GM12878 (cell line): ENCODE data around the gene NRSN2. TPM values are rescaled to one million over a fixed set of nuclear protein-coding genes. Genes with fewer than 3 reads are reported as not detected.

ENCODE experiments used
- ATAC-seq: fragments of 200-7000 bp; cut with Tn5 transposase; 3 replicates; pipeline ENCODE4 v1.9.1; 2020; ENCODE audit warnings: mild to moderate bottlenecking, moderate library complexity
- BruUV-seq: library from RNA; stranded (reverse); fragments of 400-500 nt; replicated peaks from 2 replicates; lab custom pipeline; 2021; lab: Mats Ljungman, UMichigan
- CTCF ChIA-PET: fragments of 300-600 bp; sonication (Branson Sonifier 250); formaldehyde crosslinking; extraction: SDS; loops from one replicate; lab custom pipeline; 2021; ENCODE audit warnings: inconsistent platforms; lab: Yijun Ruan, JAX
- POLR2A ChIA-PET: fragments of 350-600 bp; formaldehyde crosslinking; extraction: SDS; loops from one replicate; lab custom pipeline; 2021; ENCODE audit warnings: inconsistent platforms; lab: Charles Lee
- RAD21 ChIA-PET: fragments of 300-600 bp; sonication (Branson Sonifier 250); formaldehyde crosslinking; loops from one replicate; lab custom pipeline; 2023; ENCODE audit warnings: antibody characterized with exemption; ENCODE audit not compliant: unreplicated experiment; lab: Charles Lee
- SMC1A ChIA-PET: fragments of 300-600 bp; sonication (Branson Sonifier 250); formaldehyde crosslinking; loops from one replicate; lab custom pipeline; 2023; ENCODE audit not compliant: unreplicated experiment, uncharacterized antibody; lab: Charles Lee
- DNase-seq: peaks from one replicate; pipeline ENCODE4 v3.0.0-alpha.2; 2011; ENCODE audit warnings: low read depth, low spot score
- FAIRE-seq: peaks from 3 replicates; lab custom pipeline; 2011; peaks lifted over from hg19 to GRCh38; lab: Jason Lieb, UNC
- H2AFZ ChIP-seq: 2 replicates; pipeline ENCODE4 v1.6.0; 2011; ENCODE audit warnings: low read depth, low read length, control low read depth; ENCODE audit not compliant: control insufficient read depth
- H3K27ac ChIP-seq: 2 replicates; pipeline ENCODE4 v1.5.1; 2011; ENCODE audit warnings: control low read depth; ENCODE audit not compliant: control insufficient read depth, insufficient read depth
- H3K27me3 ChIP-seq, 2 experiments: replicated peaks in 1 of 2; 2 replicates each; pipeline versions ENCODE4 v1.6.0 to v1.6.1; 2011; ENCODE audit warnings: low read length in 1 of 2; ENCODE audit not compliant: control insufficient read depth in 2 of 2, insufficient read depth in 2 of 2
- H3K36me3 ChIP-seq, 2 experiments: 2 replicates each; pipeline ENCODE4 v1.5.1; 2011; ENCODE audit warnings: low read length in 1 of 2; ENCODE audit not compliant: control insufficient read depth in 2 of 2, insufficient read depth in 2 of 2
- H3K4me1 ChIP-seq: 2 replicates; pipeline ENCODE4 v1.6.1; 2011; ENCODE audit warnings: mild to moderate bottlenecking, low read length, moderate library complexity, mixed read lengths; ENCODE audit not compliant: control insufficient read depth, insufficient read depth
- H3K4me2 ChIP-seq: 2 replicates; pipeline ENCODE4 v1.6.0; 2011; ENCODE audit warnings: control low read depth; ENCODE audit not compliant: control insufficient read depth, insufficient read depth
- H3K4me3 ChIP-seq: fragments of 200-600 bp; sonication (generic); 2 replicates; pipeline ENCODE4 v1.5.1; 2016
- H3K79me2 ChIP-seq: 2 replicates; pipeline ENCODE4 v1.6.0; 2011; ENCODE audit warnings: low read length; ENCODE audit not compliant: control insufficient read depth, insufficient read depth
- H3K9ac ChIP-seq: 2 replicates; pipeline ENCODE4 v1.8.0; 2011; ENCODE audit warnings: low read length, control low read depth, mixed read lengths; ENCODE audit not compliant: control insufficient read depth, insufficient read depth
- H3K9me3 ChIP-seq: replicated peaks from 3 replicates; pipeline ENCODE4 v1.5.1; 2011; ENCODE audit warnings: mild to moderate bottlenecking, low read length; ENCODE audit not compliant: control insufficient read depth, insufficient read depth
- H4K20me1 ChIP-seq: 2 replicates; pipeline ENCODE4 v1.6.0; 2011; ENCODE audit not compliant: control insufficient read depth, insufficient read depth
- BRCA1 ChIP-seq: IDR thresholded peaks from 2 replicates; pipeline ENCODE4 v1.6.1; 2011; ENCODE audit warnings: low read depth, low read length, improper control_type of control experiment
- CHD4 ChIP-seq: fragments of 200-600 bp; sonication (generic); IDR thresholded peaks from 2 replicates; pipeline ENCODE4 v1.6.1; 2016; ENCODE audit warnings: mild to moderate bottlenecking
- EGR1 ChIP-seq, 2 experiments: IDR thresholded peaks; 1 replicate in 1 of 2; 2 replicates in 1 of 2; pipeline ENCODE4 v1.6.1; 2011 to 2012; ENCODE audit warnings: low read depth in 2 of 2, low read length in 2 of 2, borderline replicate concordance in 1 of 2, mild to moderate bottlenecking in 1 of 2, moderate library complexity in 1 of 2
- ESRRA ChIP-seq: IDR thresholded peaks from 2 replicates; pipeline ENCODE4 v1.6.1; 2012; ENCODE audit warnings: mild to moderate bottlenecking, low read length, improper control_type of control experiment
- ETV6 ChIP-seq, 2 experiments: fragments of 450-650 bp in 1 of 2; IDR thresholded peaks in 1 of 2; conservative IDR thresholded peaks in 1 of 2; 2 replicates each; pipeline ENCODE4 v1.6.1; 2014; ENCODE audit warnings: antibody characterized with exemption in 1 of 2, borderline replicate concordance in 1 of 2, low read depth in 1 of 2, mild to moderate bottlenecking in 1 of 2, moderate library complexity in 1 of 2
- FOS ChIP-seq: IDR thresholded peaks from 3 replicates; pipeline ENCODE4 v1.6.1; 2011; ENCODE audit warnings: borderline replicate concordance; ENCODE audit not compliant: insufficient read length; ENCODE audit errors: extremely low read depth
- FOXM1 ChIP-seq: IDR thresholded peaks from 2 replicates; pipeline ENCODE4 v1.6.1; 2012; ENCODE audit warnings: low read depth, mild to moderate bottlenecking, inconsistent platforms, low read length, moderate library complexity
- IKZF2 ChIP-seq, 2 experiments: fragments of 450-650 bp; IDR thresholded peaks; 2 replicates each; pipeline ENCODE4 v1.6.1; 2017; ENCODE audit warnings: mild to moderate bottlenecking in 2 of 2, moderate library complexity in 2 of 2
- KAT2A ChIP-seq: conservative IDR thresholded peaks from 2 replicates; pipeline ENCODE4 v1.6.1; 2011; ENCODE audit warnings: low read depth, low read length; ENCODE audit not compliant: control insufficient read depth
- KDM1A ChIP-seq: fragments of 200-600 bp; sonication (generic); IDR thresholded peaks from 2 replicates; pipeline ENCODE4 v1.6.1; 2016; ENCODE audit warnings: borderline replicate concordance
- KLF5 ChIP-seq: fragments of 450-650 bp; IDR thresholded peaks from 2 replicates; pipeline ENCODE4 v1.6.1; 2014; ENCODE audit warnings: mild to moderate bottlenecking; ENCODE audit not compliant: partially characterized antibody
- RBBP5 ChIP-seq: fragments of 200-600 bp; sonication (generic); conservative IDR thresholded peaks from 2 replicates; pipeline ENCODE4 v1.6.1; 2016
- RCOR1 ChIP-seq: conservative IDR thresholded peaks from 2 replicates; pipeline ENCODE4 v1.6.1; 2012; ENCODE audit warnings: low read depth, low read length, improper control_type of control experiment
- SMARCA5 ChIP-seq: fragments of 450-650 bp; IDR thresholded peaks from 2 replicates; pipeline ENCODE4 v1.6.1; 2017; ENCODE audit warnings: mild to moderate bottlenecking
- STAT3 ChIP-seq: IDR thresholded peaks from 2 replicates; pipeline ENCODE4 v1.6.1; 2011; ENCODE audit warnings: low read depth, low read length, improper control_type of control experiment
- TBL1XR1 ChIP-seq: IDR thresholded peaks from 2 replicates; pipeline ENCODE4 v1.6.1; 2012; ENCODE audit warnings: low read depth, low read length, improper control_type of control experiment
- YBX1 ChIP-seq: fragments of 450-650 bp; IDR thresholded peaks from 2 replicates; pipeline ENCODE4 v1.6.1; 2016; ENCODE audit warnings: antibody characterized with exemption
- ZNF217 ChIP-seq: fragments of 450-650 bp; IDR thresholded peaks from 2 replicates; pipeline ENCODE4 v1.6.1; 2017; ENCODE audit warnings: antibody characterized with exemption, mild to moderate bottlenecking
- ZNF24 ChIP-seq: fragments of 450-650 bp; IDR thresholded peaks from 2 replicates; pipeline ENCODE4 v1.6.1; 2017; ENCODE audit warnings: antibody characterized with exemption, mild to moderate bottlenecking
- WGBS: methylation state at CpG from one replicate; pipeline ENCODE4 v1.1.6; 2016; ENCODE audit warnings: low lambda C conversion rate; ENCODE audit not compliant: insufficient replicate concordance, insufficient coverage; ENCODE audit errors: missing lambda C conversion rate; 5-methylcytosine and 5-hydroxymethylcytosine counted together
- in situ Hi-C: fragments of 300-500 bp; cut with MboI; formaldehyde crosslinking; loops from 9 replicates; pipeline ENCODE4 v1.14.3; 2018; ENCODE audit warnings: mixed read lengths
- intact Hi-C: fragments of 100-400 bp; cut with micrococcal nuclease; formaldehyde crosslinking; loops from one replicate; pipeline ENCODE4 v1.14.2; 2022; ENCODE audit not compliant: unreplicated experiment
- polyA plus RNA-seq, 11 experiments: library from polyadenylated mRNA; depleted of rRNA in 4 of 11; unstranded in 6 of 11; stranded (reverse) in 5 of 11; fragments of >200 nt; fragmentation: Nextera tagmentation in 4 of 11; fragmentation: Illumina TruSeq in 1 of 11; extraction: Ambion mirVana in 4 of 11; extraction: Trizol in 1 of 11; gene quantifications; 1 replicate in 1 of 11; 2 replicates in 10 of 11; pipeline versions ENCODE4 v1.2.1 to v1.2.3, GENCODE V29; 2011 to 2016; ENCODE audit warnings: inconsistent platforms in 2 of 11, missing spikeins in 2 of 11, low read depth in 1 of 11
- total RNA-seq, 4 experiments: library from RNA; depleted of rRNA in 3 of 4; stranded (reverse); fragments of >200 nt in 3 of 4; fragmentation: Illumina TruSeq in 1 of 4; extraction: Trizol in 1 of 4; gene quantifications; 2 replicates each; pipeline versions ENCODE4 v1.2.1 to v1.2.3, GENCODE V29; 2013 to 2021
- TF ChIP-seq, protein P1 (sequence below): fragments of 150-350 bp; IDR thresholded peaks from 2 replicates; pipeline ENCODE4 v1.6.1; 2014; ENCODE audit warnings: mild to moderate bottlenecking, low read depth, low read length
- TF ChIP-seq, protein P2 (sequence below): fragments of 450-650 bp; IDR thresholded peaks from 2 replicates; pipeline ENCODE4 v1.6.1; 2016; ENCODE audit warnings: mild to moderate bottlenecking
- TF ChIP-seq, protein P3 (sequence below): IDR thresholded peaks from 2 replicates; pipeline ENCODE4 v1.6.1; 2012; ENCODE audit warnings: low read length, inconsistent platforms

NRSN2 gene
- total and polyA plus RNA-seq, 10 of the 15 experiments (the other 5 are each of a cell fraction or from before 2014, with no cell fraction given) = 6.2 to 32.4 (median 13.0) TPM

- RAD21 ChIA-PET = no interaction called here
- Histone ChIP-seq H3K9ac (no peak overlapping the region), H3K27me3 (no peaks in the 10 kb centered on the region), H3K4me3 (peak overlapping the region; percentile 94), H2AFZ (no peak overlapping the region), H4K20me1 (peaks cover 4% of the 10 kb centered on the region), H3K79me2 (peaks cover 45% of the 10 kb centered on the region), H3K9me3 (no peaks in the 10 kb centered on the region; the same call in 2 of the 3 replicates), H3K4me1 (peaks cover 27% of the 10 kb centered on the region), H3K36me3 (no peaks in the 10 kb centered on the region; a peak in 2 of 4 replicates), H3K4me2 (peak overlapping the region; percentile 92), H3K27ac (no peak overlapping the region)
- intact Hi-C loops (no loop called here), in situ Hi-C loops (no loop called here)
- peak; percentile 10; the same call in 1 of the 3 replicates for ATAC-seq
- 60% methylated on average over 10 of the region's 10 CpGs for WGBS
- FAIRE-seq = no peak
- CTCF ChIA-PET = interaction anchor here (2.1 to 3.2 kb wide), 5 partner anchors 8 to 30 kb away, joined by 7 to 15 read pairs (median 12); partner anchors contain the start of gene SOX12
- POLR2A ChIA-PET = interaction anchor here (0.6 to 3.4 kb wide), 3 partner anchors 11 to 39 kb away, joined by 3 to 30 read pairs (median 3); partner anchors contain the start of gene SOX12
- SMC1A ChIA-PET = interaction anchor here (0.6 to 1.9 kb wide), 3 partner anchors 10 to 103 kb away, joined by 3 to 6 read pairs (median 6); partner anchors contain the start of gene SOX12
- DNase-seq = no peak
- BruUV-seq = no TSS peak
- TF ChIP-seq FOS (no peak), IKZF2 (IDR thresholded peaks at IDR 0.05) (peak; percentile 13 to 30; a peak in 1 of 4 replicates), KLF5 (no peak), KDM1A (no peak), CHD4 (no peak), STAT3 (no peak), SMARCA5 (no peak), ETV6 (conservative IDR thresholded peaks at IDR 0.05 in 1 of 2, IDR thresholded peaks at IDR 0.05 in 1 of 2; ENCODE audit: borderline replicate concordance in 1 of 2, low read depth in 1 of 2) (no peak), RBBP5 (no peak), YBX1 (no peak), ZNF24 (no peak), BRCA1 (no peak), ESRRA (no peak), EGR1 (IDR thresholded peaks at IDR 0.05; ENCODE audit: borderline replicate concordance in 1 of 2, low read depth in 2 of 2, low read length in 2 of 2) (no peak), TBL1XR1 (no peak), ZNF217 (no peak), FOXM1 (no peak), RCOR1 (0 out of 2 replicates have a peak, but pooled peaks have one; percentile 35), KAT2A (no peak)
- TF ChIP-seq, protein P1, sequence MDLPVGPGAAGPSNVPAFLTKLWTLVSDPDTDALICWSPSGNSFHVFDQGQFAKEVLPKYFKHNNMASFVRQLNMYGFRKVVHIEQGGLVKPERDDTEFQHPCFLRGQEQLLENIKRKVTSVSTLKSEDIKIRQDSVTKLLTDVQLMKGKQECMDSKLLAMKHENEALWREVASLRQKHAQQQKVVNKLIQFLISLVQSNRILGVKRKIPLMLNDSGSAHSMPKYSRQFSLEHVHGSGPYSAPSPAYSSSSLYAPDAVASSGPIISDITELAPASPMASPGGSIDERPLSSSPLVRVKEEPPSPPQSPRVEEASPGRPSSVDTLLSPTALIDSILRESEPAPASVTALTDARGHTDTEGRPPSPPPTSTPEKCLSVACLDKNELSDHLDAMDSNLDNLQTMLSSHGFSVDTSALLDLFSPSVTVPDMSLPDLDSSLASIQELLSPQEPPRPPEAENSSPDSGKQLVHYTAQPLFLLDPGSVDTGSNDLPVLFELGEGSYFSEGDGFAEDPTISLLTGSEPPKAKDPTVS = no peak
- TF ChIP-seq, protein P2, sequence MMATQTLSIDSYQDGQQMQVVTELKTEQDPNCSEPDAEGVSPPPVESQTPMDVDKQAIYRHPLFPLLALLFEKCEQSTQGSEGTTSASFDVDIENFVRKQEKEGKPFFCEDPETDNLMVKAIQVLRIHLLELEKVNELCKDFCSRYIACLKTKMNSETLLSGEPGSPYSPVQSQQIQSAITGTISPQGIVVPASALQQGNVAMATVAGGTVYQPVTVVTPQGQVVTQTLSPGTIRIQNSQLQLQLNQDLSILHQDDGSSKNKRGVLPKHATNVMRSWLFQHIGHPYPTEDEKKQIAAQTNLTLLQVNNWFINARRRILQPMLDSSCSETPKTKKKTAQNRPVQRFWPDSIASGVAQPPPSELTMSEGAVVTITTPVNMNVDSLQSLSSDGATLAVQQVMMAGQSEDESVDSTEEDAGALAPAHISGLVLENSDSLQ = peak; percentile 80
- TF ChIP-seq, protein P3, sequence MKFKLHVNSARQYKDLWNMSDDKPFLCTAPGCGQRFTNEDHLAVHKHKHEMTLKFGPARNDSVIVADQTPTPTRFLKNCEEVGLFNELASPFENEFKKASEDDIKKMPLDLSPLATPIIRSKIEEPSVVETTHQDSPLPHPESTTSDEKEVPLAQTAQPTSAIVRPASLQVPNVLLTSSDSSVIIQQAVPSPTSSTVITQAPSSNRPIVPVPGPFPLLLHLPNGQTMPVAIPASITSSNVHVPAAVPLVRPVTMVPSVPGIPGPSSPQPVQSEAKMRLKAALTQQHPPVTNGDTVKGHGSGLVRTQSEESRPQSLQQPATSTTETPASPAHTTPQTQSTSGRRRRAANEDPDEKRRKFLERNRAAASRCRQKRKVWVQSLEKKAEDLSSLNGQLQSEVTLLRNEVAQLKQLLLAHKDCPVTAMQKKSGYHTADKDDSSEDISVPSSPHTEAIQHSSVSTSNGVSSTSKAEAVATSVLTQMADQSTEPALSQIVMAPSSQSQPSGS = no peak
These were observed 46.4 kb upstream of the NRSN2 start for GRCh38 chr20:300345-300990.
